GM12891 (cell line): ENCODE data around the gene CACNA2D1.

Source experiments
- PAX5 ChIP-seq: IDR thresholded peaks from 2 replicates; pipeline ENCODE4 v1.6.1; 2011; ENCODE audit warnings: low read length, moderate library complexity, mild to moderate bottlenecking; ENCODE audit not compliant: insufficient read depth, severe bottlenecking
- POLR2A ChIP-seq: IDR thresholded peaks from 2 replicates; pipeline ENCODE4 v1.6.1; 2011; ENCODE audit warnings: low read depth, low read length, control low read depth
- POLR2AphosphoS5 ChIP-seq: IDR thresholded peaks from 2 replicates; pipeline ENCODE4 v1.6.1; 2011; ENCODE audit warnings: low read depth, low read length, control low read depth
- POU2F2 ChIP-seq: IDR thresholded peaks from 2 replicates; pipeline ENCODE4 v1.6.1; 2011; ENCODE audit warnings: low read depth, mild to moderate bottlenecking, control low read depth, low read length, moderate library complexity
- TAF1 ChIP-seq: IDR thresholded peaks from 2 replicates; pipeline ENCODE4 v1.6.1; 2011; ENCODE audit warnings: low read depth, low read length, control low read depth

- TF ChIP-seq POLR2AphosphoS5 (no peak), POLR2A (no peak), PAX5 (no peak), TAF1 (no peak), POU2F2 (no peak)
Measured at GRCh38 chr7:82442492-82443035, 1.0 kb downstream of the CACNA2D1 start.
